HG03066 (cell line): ENCODE results near the gene CADPS2.
"Not testable (repeated sequence)": the region's sequence is repeated elsewhere in the genome, so short reads cannot be mapped to it uniquely, and the experiment has no call there.

Experiments used
- ATAC-seq: cut with Tn5 transposase; IDR thresholded peaks from one replicate; pipeline ENCODE4 v1.9.1; 2021; ENCODE audit warnings: low read depth; ENCODE audit not compliant: unreplicated experiment

Gene CADPS2

GRCh38 chr7:122303531-122304318 lies 582.5 kb downstream of the CADPS2 start:
- ATAC-seq = no peak

GRCh38 chr7:122302761-122303530 lies 583.3 kb downstream of the CADPS2 start:
- ATAC-seq = no peak

- no peak for ATAC-seq
Measured at GRCh38 chr7:122301858-122302760, 584.2 kb downstream of the CADPS2 start.

- ATAC-seq = no peak
Measured at GRCh38 chr7:122300956-122301833, 585.1 kb downstream of the CADPS2 start.

GRCh38 chr7:122300211-122300932 lies 585.9 kb downstream of the CADPS2 start:
- no peak for ATAC-seq

- ATAC-seq = no peak
Measured at GRCh38 chr7:122299624-122300210, 586.5 kb downstream of the CADPS2 start.

- no peak for ATAC-seq
Measured at GRCh38 chr7:122298618-122299017, 587.6 kb downstream of the CADPS2 start.

- ATAC-seq = no peak
Measured at GRCh38 chr7:122298131-122298530, 588.1 kb downstream of the CADPS2 start.

- no peak for ATAC-seq
Measured at GRCh38 chr7:122291189-122291588, 595.1 kb downstream of the CADPS2 start.

- no peak for ATAC-seq
Measured at GRCh38 chr7:122290476-122290875, 595.8 kb downstream of the CADPS2 start.

GRCh38 chr7:122289426-122289825 lies 596.8 kb downstream of the CADPS2 start:
- ATAC-seq = no peak

GRCh38 chr7:122284608-122285007 lies 601.7 kb downstream of the CADPS2 start:
- ATAC-seq = not testable (repeated sequence)

GRCh38 chr7:122273117-122273516 lies 613.1 kb downstream of the CADPS2 start:
- no peak for ATAC-seq

GRCh38 chr7:122269241-122269640 lies 617.0 kb downstream of the CADPS2 start:
- no peak for ATAC-seq
